Keratinocyte (primary cell): ENCODE results near the gene LSM14A. TPM values are rescaled to one million over a fixed set of nuclear protein-coding genes. Genes with fewer than 3 reads are reported as not detected.

Experiments used
- DNase-seq: peaks from one replicate; pipeline ENCODE4 v3.0.0-alpha.2; 2011; ENCODE audit warnings: low read depth, missing footprints, low spot score
- FAIRE-seq: peaks from 2 replicates; lab custom pipeline; 2011; peaks lifted over from hg19 to GRCh38; lab: Jason Lieb, UNC
- H2AFZ ChIP-seq: 2 replicates; pipeline ENCODE4 v1.6.0; 2012; ENCODE audit warnings: low read length, control low read depth, inconsistent platforms; ENCODE audit not compliant: control insufficient read depth
- H3K27ac ChIP-seq: 2 replicates; pipeline ENCODE4 v1.5.1; 2011; ENCODE audit warnings: low read length; ENCODE audit not compliant: control insufficient read depth, insufficient read depth
- H3K27me3 ChIP-seq: 3 replicates; pipeline ENCODE4 v1.6.0; 2011; ENCODE audit warnings: low read length; ENCODE audit not compliant: control insufficient read depth, insufficient read depth; ENCODE audit errors: extremely low read depth
- H3K36me3 ChIP-seq, 2 experiments: 2 replicates in 1 of 2; 3 replicates in 1 of 2; pipeline ENCODE4 v1.5.1; 2011; ENCODE audit warnings: low read length in 2 of 2, mild to moderate bottlenecking in 1 of 2; ENCODE audit not compliant: control insufficient read depth in 2 of 2, insufficient read depth in 2 of 2; ENCODE audit errors: extremely low read depth in 1 of 2
- H3K4me1 ChIP-seq: 3 replicates; pipeline ENCODE4 v1.5.1; 2011; ENCODE audit warnings: low read length; ENCODE audit not compliant: control insufficient read depth, insufficient read depth; ENCODE audit errors: extremely low read depth
- H3K4me2 ChIP-seq: 3 replicates; pipeline ENCODE4 v1.6.0; 2011; ENCODE audit warnings: low read depth, low read length; ENCODE audit not compliant: control insufficient read depth, insufficient read depth; ENCODE audit errors: extremely low read depth
- H3K4me3 ChIP-seq, 3 experiments: fragments of 200-600 bp in 1 of 3; sonication (generic) in 1 of 3; 2 replicates in 2 of 3; 3 replicates in 1 of 3; pipeline ENCODE4 v1.5.1; 2011 to 2016; ENCODE audit warnings: low read length in 3 of 3, mild to moderate bottlenecking in 3 of 3, control low read depth in 2 of 3, inconsistent platforms in 1 of 3, low read depth in 1 of 3, mixed read lengths in 1 of 3, mixed run types in 1 of 3, moderate library complexity in 1 of 3; ENCODE audit not compliant: control insufficient read depth in 2 of 3, insufficient read depth in 2 of 3; ENCODE audit errors: extremely low read depth in 1 of 3
- H3K79me2 ChIP-seq: 2 replicates; pipeline ENCODE4 v1.6.0; 2012; ENCODE audit warnings: low read length; ENCODE audit not compliant: control insufficient read depth, insufficient read depth
- H3K9ac ChIP-seq: 3 replicates; pipeline ENCODE4 v1.6.0; 2011; ENCODE audit warnings: low read length; ENCODE audit not compliant: control insufficient read depth, insufficient read depth; ENCODE audit errors: extremely low read depth
- H3K9me1 ChIP-seq: 3 replicates; pipeline ENCODE4 v1.6.0; 2011; ENCODE audit warnings: low read length; ENCODE audit not compliant: control insufficient read depth, insufficient read depth; ENCODE audit errors: extremely low read depth
- H3K9me3 ChIP-seq: 2 replicates; pipeline ENCODE4 v1.5.1; 2012; ENCODE audit warnings: low read depth, low read length; ENCODE audit not compliant: control insufficient read depth
- H4K20me1 ChIP-seq: 3 replicates; pipeline ENCODE4 v1.6.0; 2011; ENCODE audit warnings: low read length; ENCODE audit not compliant: control insufficient read depth, insufficient read depth; ENCODE audit errors: extremely low read depth
- CTCF ChIP-seq, 3 experiments: IDR thresholded peaks in 1 of 3; conservative IDR thresholded peaks in 1 of 3; optimal IDR thresholded peaks in 1 of 3; 2 replicates in 2 of 3; 3 replicates in 1 of 3; pipeline versions ENCODE3 to v1.5.1; 2011; ENCODE audit warnings: low read length in 3 of 3, mild to moderate bottlenecking in 3 of 3, moderate library complexity in 2 of 3, control low read depth in 1 of 3, inconsistent platforms in 1 of 3; ENCODE audit not compliant: insufficient read depth in 2 of 3; ENCODE audit errors: extremely low read depth in 1 of 3
- EZH2 ChIP-seq: IDR thresholded peaks from one replicate; pipeline ENCODE4 v1.6.1; 2012; ENCODE audit warnings: inconsistent platforms, mild to moderate bottlenecking, low read length, moderate library complexity
- dilution Hi-C: fragments of 300-500 bp; cut with MboI; formaldehyde crosslinking; loops from one replicate; pipeline ENCODE4 v1.7.0; 2020; ENCODE audit warnings: low sequenced_read_pairs; ENCODE audit not compliant: extremely low pct_ligation_motif_present
- polyA plus RNA-seq, 5 experiments: library from polyadenylated mRNA; depleted of rRNA in 3 of 5; stranded (reverse) in 3 of 5; stranded (forward) in 1 of 5; unstranded in 1 of 5; fragments of >200 nt; gene quantifications; 1 replicate in 1 of 5; 2 replicates in 3 of 5; 3 replicates in 1 of 5; pipeline versions ENCODE4 v1.2.1 to v1.2.3, GENCODE V29; 2011 to 2012; ENCODE audit warnings: missing spikeins in 2 of 5, low read depth in 1 of 5, low replicate concordance in 1 of 5

The LSM14A gene
- polyA plus RNA-seq, 1 donor (not counting 4 experiments of a cell fraction or from before 2014, with no cell fraction given) = 103 TPM

- no peak overlapping the region for H3K4me3 ChIP-seq
- dilution Hi-C loops = no loop called here
- DNase-seq (no peak), FAIRE-seq (no peak)
- H3K36me3 ChIP-seq = no peaks in the 10 kb centered on the region
- H3K9me1 ChIP-seq = no peaks in the 10 kb centered on the region
- H3K4me2 ChIP-seq = no peak overlapping the region
- H3K4me1 ChIP-seq = no peaks in the 10 kb centered on the region
- no peak overlapping the region for H3K27ac ChIP-seq
- no peaks in the 10 kb centered on the region for H3K27me3 ChIP-seq
- H3K9ac ChIP-seq = no peak overlapping the region
- no peak for TF ChIP-seq EZH2
- no peak for TF ChIP-seq CTCF (optimal IDR thresholded peaks at IDR 0.05 in 1 of 3, IDR thresholded peaks at IDR 0.05 in 1 of 3, conservative IDR thresholded peaks at IDR 0.05 in 1 of 3; ENCODE audit: extremely low read depth in 1 of 3, insufficient read depth in 2 of 3, low read length in 3 of 3)
- H4K20me1 ChIP-seq = no peaks in the 10 kb centered on the region
- no peaks in the 10 kb centered on the region for H3K9me3 ChIP-seq
- no peak overlapping the region for H2AFZ ChIP-seq
- no peaks in the 10 kb centered on the region for H3K79me2 ChIP-seq
Measured at GRCh38 chr19:34142440-34142839, 29.9 kb upstream of the LSM14A start.

GRCh38 chr19:34145741-34146202 is 26.5 kb upstream of the LSM14A start:
- FAIRE-seq (peak; percentile 67), DNase-seq (no peak)
- H4K20me1 ChIP-seq = no peaks in the 10 kb centered on the region
- no peaks in the 10 kb centered on the region for H3K36me3 ChIP-seq
- H2AFZ ChIP-seq = no peak overlapping the region
- H3K4me3 ChIP-seq = no peak overlapping the region
- TF ChIP-seq CTCF (optimal IDR thresholded peaks at IDR 0.05 in 1 of 3, IDR thresholded peaks at IDR 0.05 in 1 of 3, conservative IDR thresholded peaks at IDR 0.05 in 1 of 3; ENCODE audit: extremely low read depth in 1 of 3, insufficient read depth in 2 of 3, low read length in 3 of 3) = peak; percentile 57 to 82 (median 78)
- no peak for TF ChIP-seq EZH2
- dilution Hi-C loops = no loop called here
- no peaks in the 10 kb centered on the region for H3K4me1 ChIP-seq
- no peaks in the 10 kb centered on the region for H3K79me2 ChIP-seq
- H3K9me3 ChIP-seq = no peaks in the 10 kb centered on the region
- H3K9me1 ChIP-seq = no peaks in the 10 kb centered on the region
- H3K4me2 ChIP-seq = no peak overlapping the region
- H3K9ac ChIP-seq = no peak overlapping the region
- H3K27me3 ChIP-seq = no peaks in the 10 kb centered on the region
- no peak overlapping the region for H3K27ac ChIP-seq
